SKM-1 treated with dmso at 0.1 percent for 144 hours (cell line): Measurements from ENCODE around the gene C2CD4A.

Experiments used
- DNase-seq: peaks from one replicate; lab custom pipeline; 2025; ENCODE audit not compliant: unreplicated experiment; lab: John Stamatoyannopoulos, UW

The C2CD4A gene

DNA sequence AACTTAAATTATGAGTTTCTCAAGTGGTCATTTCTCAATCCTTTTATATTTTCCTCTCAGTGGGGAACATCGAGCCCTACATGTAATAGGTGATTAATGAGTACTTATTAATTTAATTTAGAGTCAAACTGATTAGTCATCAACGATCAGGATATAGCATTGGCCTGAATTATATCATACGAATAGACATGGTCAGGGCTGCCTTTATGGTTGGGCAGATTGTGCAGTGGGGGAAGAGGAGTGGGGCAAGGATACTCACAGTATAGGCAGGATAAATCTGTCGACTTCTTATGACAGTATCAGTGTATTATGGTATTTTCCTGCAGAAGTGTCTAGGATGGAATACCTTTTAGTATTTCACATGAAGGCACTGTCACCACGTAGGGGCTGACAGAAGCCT, 27.0 kb downstream of the C2CD4A start:
- no peak for DNase-seq

DNA sequence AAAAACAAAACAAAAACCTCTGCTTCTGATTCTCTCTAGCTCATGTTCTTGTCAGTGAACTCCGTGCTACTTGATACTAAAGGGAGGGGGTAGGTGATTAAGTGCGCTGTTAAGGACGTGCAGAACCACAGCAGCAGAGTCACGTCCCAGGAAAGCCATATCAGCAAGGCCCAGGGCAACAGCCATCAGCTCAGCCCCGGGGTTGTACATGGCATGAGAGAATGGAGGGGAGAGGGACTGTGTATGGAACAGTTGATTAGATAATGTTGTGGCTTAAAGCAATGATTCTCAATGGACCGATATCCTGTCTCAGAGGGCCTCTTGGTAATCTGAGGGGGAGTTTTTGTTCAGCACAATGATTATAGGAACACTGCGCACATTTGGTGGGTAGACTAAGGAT, 27.6 kb downstream of the C2CD4A start:
- DNase-seq = no peak

DNA sequence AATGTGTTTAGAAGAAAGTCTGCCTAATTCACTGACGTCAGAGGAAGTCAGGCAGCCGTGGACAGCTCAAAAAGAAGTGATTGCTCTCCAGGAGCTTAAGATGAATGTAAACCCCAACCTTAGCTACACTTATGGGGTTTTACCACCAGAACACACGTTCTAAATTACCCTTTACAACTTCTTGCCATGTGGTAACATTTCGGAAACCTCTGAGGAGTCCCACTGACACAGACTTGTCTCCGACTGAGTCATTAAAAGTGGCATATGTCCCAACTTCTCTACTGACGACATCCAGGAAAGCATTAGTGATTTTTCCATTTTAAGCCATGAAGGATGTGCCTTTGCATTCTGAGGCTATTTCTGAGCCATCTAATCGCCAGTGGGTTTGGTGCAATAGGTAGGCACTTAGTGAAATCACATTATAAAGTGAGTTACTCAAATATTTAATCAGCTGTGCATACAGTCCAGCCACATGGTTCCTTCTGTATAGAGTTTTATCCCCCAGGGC, 32.4 kb downstream of the C2CD4A start:
- DNase-seq = no peak

DNA sequence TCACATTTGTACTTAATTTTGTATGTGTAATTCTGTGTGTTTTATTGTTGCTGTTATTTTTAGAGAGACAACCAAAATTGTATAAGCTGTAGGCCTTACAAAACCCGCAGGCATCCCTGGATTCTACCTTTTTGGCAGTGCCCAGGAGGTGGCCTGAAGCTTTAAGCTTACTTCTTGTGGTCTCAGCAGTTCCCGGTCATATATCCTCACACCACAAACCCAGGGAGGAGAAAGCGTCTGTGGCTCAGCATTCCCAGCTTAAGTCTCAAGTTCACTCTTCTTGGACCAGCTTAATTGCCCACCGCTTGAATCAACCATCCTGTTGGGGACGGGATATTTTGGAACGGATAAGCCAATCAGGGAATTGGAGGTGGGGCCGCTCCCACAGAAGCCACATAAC, 36.7 kb downstream of the C2CD4A start:
- no peak for DNase-seq

DNA sequence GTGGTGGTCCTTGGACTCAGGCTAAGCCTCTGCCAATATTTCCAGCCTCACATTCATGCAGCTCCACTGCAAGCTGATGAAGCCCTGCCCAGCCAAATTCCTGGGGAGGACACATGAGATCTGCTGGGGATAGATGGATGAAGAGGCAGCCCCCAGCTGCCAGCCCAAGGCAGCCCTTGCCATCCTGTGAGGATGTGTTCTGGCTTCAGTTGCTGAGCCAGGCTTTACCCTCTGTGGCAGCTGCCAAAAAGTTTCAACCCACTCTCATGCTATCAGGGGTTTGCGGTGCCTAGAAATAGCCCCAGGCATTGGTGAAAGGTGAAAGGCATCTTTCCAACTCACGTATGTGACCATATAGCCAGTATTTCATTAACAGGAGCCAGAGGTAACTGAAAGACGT, 37.6 kb downstream of the C2CD4A start:
- DNase-seq = no peak

DNA sequence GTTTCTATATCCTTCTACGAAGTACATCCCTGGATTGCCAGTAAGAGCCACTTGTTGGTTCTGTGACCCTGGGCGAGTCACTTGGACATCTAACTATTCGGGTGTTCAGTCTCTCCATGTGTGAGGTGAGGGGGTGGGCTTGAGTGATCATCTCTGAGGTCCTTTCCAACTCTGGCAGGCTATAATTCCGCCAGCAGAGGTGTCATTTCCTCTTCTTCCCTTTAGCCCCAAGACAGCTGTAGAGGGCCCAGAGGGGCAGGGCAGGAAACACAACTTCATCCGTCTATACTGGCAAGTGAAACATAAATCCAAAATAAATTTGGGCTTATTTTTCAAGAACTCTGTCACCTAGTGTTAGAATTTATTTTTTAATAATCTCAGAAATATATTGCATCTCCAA, 38.1 kb downstream of the C2CD4A start:
- DNase-seq = no peak

DNA sequence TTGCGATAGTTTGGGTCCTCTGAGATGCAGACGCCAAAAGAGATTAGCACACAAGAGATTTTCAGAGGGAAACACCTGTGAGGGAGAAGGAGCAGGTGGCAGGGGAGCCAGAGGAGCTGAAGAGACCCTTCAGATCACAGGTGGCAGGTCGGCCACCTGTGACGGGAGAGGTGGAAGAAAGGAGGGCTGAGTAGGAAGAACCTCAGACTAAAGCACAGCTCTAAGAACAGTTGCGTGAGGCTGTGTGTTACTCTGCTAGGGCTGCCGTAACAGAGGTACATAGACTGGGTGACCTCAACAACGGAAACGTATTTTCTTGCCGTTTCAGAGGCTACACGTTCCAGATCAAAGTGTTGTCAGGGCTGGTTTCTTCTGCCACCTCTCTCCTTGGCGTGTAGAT, 38.5 kb downstream of the C2CD4A start:
- no peak for DNase-seq

DNA sequence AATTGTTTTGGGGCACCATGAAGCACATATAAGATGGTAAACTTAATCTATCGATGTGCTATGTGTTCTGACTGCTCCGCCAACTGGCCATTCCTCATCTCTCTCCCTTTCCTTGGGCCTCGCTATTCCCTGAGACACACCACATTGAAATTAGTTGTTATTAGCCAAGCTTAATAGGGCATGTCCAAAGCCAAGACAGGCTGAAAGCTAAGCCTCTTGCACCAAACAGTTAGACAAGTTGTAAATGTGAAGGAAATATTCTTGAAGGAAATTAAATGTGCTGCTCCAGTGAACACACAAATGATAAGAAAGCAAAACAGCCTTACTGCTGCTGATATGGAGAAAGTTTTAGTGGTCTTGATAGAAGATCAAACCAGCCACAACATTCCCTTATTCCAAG, 39.3 kb downstream of the C2CD4A start:
- DNase-seq = no peak

DNA sequence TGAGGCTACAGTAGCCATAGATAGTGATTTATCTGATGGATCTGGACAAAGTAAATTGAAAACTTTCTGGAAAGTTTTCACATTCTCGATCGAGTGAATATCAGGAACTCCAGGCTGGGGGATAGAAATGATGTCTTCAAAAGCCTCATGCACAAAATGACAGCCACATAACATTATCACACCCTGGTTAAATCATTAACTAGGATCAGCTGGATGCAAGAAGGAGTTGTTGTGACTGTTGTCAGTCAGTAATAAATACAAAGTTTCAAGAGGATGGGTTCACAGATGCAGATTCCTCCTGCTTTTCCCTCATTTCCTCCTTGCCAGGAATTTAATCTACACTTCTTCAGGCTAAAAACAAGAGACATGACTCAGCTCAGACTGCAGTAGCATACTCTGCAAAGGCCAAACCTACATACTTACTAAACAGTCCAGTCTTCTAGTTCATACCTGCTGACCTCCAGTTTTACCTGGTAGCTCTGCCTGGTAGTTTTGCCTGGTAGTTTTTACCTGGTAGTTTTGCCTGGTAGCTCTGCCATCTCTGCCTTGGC, 40.9 kb downstream of the C2CD4A start:
- no peak for DNase-seq

DNA sequence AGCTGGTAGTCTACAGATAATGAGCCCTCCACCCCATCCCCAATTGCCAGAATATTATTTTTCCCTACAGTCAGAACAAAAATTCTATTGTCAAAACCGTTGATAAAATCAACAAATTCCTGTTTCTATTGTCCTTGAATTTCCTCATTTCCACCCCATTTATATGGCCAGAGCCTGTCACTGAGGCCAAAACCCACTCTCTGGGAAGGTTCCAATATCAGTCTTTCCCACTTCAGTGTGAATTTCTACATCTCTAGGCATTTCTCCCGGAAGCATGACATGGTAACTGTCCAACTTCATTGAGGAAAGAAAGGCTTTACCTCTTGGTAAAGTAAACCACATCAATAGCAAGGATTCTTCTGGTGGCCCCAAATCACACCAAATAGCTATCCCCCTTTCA, 41.6 kb downstream of the C2CD4A start:
- no peak for DNase-seq

DNA sequence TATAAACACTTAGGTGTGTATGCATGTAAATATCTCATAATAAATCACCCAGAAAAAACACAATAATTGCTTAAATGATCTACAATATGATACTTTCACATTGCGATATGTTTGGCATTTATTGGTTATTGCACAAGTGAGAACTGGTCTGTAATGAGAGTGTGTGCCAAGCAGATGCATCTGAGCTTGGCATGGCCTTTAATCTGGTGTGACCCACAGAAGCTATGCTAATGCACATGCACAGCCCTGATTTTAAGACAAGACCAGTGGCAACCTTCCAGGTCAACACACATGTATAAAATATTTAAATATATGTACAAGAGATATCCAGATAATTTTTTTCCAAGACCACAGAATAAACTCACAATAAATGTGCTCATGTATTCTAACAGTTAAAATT, 42.7 kb downstream of the C2CD4A start:
- DNase-seq = no peak

DNA sequence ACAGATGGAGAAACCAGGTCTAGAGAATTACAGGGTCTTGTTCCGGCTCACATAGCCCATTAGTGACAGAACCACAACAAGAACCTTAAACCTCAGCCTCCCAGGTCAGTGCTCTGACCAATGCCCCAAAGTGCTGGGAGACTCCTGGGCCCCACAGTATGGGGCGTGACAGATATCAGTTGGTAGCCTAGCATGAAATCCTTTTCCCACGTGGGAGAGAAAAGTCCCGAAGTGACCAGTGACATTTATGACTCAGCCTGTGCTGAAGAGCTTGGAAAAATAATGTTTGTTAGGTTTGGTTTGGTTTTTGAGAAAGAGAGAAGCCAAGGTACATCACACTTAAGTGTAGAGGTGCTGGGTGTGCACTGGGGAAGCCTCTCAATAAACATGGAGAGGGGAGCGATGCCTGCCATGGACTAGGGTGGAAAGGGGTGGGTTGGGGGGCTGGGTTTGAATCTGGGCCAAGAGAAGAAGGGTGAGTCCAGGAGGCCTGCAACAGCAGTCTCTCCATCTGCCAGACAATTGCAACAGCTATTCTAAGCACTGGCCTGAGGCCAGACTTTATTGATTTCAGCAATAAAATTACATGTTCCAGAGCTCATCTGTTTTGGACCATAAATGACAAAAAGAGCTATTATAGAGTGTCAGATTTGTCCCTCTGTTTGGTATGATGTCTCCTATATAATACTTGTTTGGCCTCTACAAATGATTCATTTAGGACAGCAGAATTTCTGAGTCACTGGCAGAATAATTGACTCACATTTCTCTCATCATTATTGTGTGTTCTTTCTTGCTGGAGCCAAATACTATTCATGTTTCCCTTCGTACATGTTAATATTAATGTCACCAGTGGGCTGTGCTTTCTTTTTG, 43.4 kb downstream of the C2CD4A start:
- DNase-seq = no peak

DNA sequence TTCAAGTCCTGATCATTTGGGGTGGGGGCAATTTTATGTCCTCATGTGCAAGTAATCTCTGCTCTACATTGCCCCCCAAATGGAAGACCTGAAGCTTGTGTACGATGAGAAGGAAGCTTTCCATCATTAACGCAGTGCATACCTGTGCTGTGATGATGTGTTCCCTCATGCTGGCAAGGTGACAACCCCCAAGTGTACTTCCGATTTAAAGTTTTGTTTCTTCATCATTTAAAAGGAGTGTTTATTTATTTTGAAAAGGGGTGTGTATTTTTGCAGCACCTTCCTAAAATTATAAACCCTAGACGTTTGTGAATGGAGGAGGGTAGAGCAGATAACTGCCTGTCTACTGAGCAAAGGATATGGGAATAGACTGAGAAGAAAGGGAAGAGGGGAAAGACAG, 45.3 kb downstream of the C2CD4A start:
- DNase-seq = no peak

DNA sequence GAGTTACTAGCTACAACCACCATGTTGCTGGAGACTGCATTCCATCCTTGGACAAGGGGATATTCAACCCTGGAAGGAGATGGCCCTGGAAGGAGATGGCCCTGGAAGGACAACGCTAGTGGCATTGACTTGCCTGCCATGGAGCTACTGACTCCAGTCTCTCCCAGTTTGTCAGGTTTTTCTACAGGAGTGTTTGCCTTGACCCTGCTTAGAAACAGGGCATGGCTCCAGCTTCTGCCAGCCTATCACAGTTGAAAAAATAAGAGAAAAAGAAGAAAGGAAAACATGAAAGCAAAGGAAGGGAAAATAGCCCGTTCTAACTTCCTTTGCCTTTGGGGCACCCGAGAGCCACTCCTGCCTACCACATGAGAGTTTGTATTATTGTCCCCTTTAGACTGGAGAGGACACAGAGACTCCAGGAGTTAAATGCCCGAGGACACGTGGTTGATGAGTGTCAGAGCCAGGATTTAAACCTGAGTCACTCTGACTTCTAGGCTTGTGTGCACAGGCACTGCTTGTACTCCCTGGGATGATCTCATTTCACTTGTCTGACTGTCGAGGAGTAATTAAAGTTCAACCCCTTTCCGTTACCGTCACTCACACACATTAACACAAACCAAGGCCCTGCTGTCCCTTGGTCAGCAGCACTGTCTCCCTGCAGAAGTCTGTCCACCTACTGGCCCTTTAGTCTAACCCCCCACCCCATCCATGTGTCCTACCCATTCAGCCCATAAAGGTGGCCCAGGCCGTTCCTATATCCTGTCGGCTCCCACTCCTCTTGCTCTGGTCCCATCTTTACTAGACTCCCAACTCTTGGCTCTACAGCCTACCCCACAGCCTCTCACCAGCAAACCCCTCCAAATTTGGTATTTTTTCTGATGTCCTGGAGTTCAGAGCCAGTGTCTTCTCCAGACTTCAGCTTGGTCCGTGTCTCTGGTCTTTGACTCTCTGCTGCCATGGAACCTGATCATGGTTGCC, 46.1 kb downstream of the C2CD4A start:
- no peak for DNase-seq

DNA sequence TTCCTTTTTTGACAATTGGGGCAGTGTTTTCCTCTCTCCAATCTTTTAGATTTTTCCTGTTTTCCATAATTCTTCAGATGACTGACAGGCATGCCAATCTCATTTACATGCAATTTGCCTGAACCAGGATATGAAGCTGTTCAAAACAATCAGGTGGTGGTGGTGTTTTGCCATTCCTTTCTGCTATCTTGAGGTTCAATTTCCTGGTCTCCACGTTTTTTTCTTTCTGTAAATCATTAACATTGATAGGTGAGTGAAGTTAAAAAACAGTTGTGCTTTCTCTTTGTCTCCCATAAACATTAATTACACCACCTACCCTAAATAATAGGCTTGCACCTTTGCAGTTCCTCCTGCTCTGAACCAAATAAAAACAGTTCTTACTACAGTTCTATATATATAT, 49.1 kb downstream of the C2CD4A start:
- DNase-seq = no peak

DNA sequence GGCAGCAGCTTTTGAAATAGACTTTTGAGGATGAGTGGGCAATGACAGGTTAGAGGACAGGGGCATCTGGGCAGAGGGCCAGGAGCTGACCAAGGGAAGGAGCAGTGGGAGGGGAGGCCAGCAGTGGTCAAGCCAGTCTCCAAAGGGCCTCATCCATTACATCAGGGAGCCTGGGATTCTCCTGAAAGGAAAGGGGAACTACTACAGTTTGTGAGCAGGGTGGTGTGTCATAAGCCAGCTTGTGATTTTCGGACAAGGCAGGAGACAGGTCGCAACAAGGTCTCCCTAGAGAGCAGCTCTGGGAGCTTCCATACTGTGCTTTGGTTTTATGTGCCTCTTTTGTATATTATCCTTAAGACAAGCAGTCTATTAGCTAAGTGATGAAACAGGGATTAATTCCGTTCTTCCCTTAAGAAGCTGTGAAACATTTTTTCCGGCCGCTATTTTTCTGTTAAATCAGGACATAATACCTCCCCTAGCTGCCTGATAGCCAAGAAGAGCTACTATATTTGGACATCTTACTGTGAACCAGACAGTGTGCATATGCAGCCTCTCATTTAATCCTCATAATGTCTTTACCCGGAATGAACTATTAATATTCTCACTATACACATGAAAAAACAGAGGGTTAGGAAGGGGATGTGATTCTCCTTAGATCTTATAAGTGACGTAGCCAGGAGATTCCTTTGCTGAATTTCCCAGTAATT, 51.9 kb downstream of the C2CD4A start:
- DNase-seq = no peak

DNA sequence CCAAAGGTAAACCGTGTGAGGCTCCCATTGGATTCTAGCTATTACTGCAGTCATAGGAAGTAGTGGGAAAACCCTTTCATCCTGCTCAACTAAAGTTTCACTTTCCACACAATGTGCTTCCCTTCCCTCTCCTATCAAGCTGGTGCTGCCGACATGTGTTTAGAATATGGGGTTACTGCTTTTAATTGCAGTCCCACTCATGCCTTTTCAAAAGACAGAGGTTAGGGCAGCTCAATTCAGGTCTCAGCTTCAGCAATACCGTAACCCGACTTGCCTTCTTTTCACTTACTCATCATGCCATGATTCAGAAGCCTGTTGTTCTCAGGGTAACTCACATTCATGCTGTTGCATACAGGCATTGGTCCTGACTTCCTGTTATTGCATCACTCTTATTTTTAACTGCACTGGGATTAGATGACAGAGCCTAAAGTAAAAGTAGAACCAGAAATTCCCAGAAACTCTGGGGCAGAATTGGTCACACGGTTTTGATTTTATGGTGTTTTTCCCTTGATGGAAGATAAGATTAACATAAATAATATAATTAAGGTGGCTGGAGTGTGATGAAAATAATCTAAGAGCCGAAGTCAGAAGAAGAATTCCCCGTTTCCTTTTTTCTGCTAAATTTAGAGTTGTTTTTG, 52.6 kb downstream of the C2CD4A start:
- DNase-seq = peak; percentile 69

DNA sequence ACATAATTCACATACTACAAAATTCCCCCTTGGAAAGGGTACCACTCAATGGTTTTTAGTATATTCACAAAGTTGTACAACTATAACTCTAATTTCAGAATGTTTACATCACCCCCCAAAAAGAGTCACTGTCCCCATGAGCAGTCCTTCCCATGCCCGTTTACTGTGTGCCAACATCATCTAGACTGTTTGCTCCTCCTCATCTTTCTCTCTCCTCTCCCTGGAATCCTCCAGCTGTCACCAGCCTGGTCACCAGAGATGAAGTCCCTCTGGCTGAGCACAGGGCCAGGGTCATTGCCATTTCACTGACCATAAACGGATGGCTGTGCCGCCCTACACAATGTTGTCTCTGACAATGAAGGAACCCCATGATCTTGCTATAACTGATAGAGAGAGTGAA, 53.1 kb downstream of the C2CD4A start:
- DNase-seq = no peak
